HepG2 (cell line): Measurements from ENCODE around the gene PALM. TPM values are rescaled to one million over a fixed set of nuclear protein-coding genes. Genes with fewer than 3 reads are reported as not detected.

Experiments
- ATRX ChIP-seq: sonication (generic); formaldehyde crosslinking; IDR thresholded peaks from 2 replicates; pipeline ENCODE4 v1.4.0; 2020; ENCODE audit warnings: missing genetic modification reagents, borderline replicate concordance
- KAT7 ChIP-seq: IDR thresholded peaks from 2 replicates; pipeline ENCODE4 v1.6.1; 2018; ENCODE audit warnings: borderline replicate concordance, missing compliant biosample characterization
- KIAA2018 ChIP-seq: sonication (generic); formaldehyde crosslinking; IDR thresholded peaks from 2 replicates; pipeline ENCODE4 v1.5.0; 2020; ENCODE audit warnings: mild to moderate bottlenecking, missing genetic modification reagents, borderline replicate concordance
- RFXANK ChIP-seq: IDR thresholded peaks from 2 replicates; pipeline ENCODE4 v1.6.1; 2016
- SOX13 ChIP-seq, 3 experiments: fragments of 450-650 bp in 1 of 3; sonication (generic) in 1 of 3; formaldehyde crosslinking in 1 of 3; IDR thresholded peaks in 2 of 3; conservative IDR thresholded peaks in 1 of 3; 2 replicates each; pipeline versions ENCODE4 v1.5.0 to v1.6.1; 2016 to 2020; ENCODE audit warnings: antibody characterized with exemption in 1 of 3, mild to moderate bottlenecking in 1 of 3, missing compliant biosample characterization in 1 of 3, missing genetic modification reagents in 1 of 3, moderate library complexity in 1 of 3
- SOX6 ChIP-seq, 2 experiments: fragments of 450-650 bp in 1 of 2; sonication (generic) in 1 of 2; formaldehyde crosslinking in 1 of 2; IDR thresholded peaks; 2 replicates each; pipeline versions ENCODE4 v1.4.0 to v1.6.1; 2017 to 2020; ENCODE audit warnings: antibody characterized with exemption in 1 of 2, mild to moderate bottlenecking in 1 of 2, missing genetic modification reagents in 1 of 2
- U2AF2 ChIP-seq: fragments of 200-400 bp; formaldehyde crosslinking; IDR thresholded peaks from 2 replicates; pipeline ENCODE4 v1.6.1; 2017; ENCODE audit warnings: low read depth, mild to moderate bottlenecking, low read length
- ZC3H4 ChIP-seq: sonication (generic); formaldehyde crosslinking; IDR thresholded peaks from 2 replicates; pipeline ENCODE4 v1.4.0; 2020; ENCODE audit warnings: missing genetic modification reagents, borderline replicate concordance
- ZNF446 ChIP-seq: sonication (generic); formaldehyde crosslinking; IDR thresholded peaks from 2 replicates; pipeline ENCODE4 v1.5.0; 2020; ENCODE audit warnings: mild to moderate bottlenecking, missing genetic modification reagents
- ZNF800 ChIP-seq: sonication (generic); formaldehyde crosslinking; IDR thresholded peaks from 2 replicates; pipeline ENCODE4 v1.4.0; 2020; ENCODE audit warnings: missing genetic modification reagents
- polyA plus RNA-seq, 8 experiments: library from polyadenylated mRNA; depleted of rRNA in 3 of 8; stranded (reverse) in 7 of 8; unstranded in 1 of 8; fragments of >200 nt; fragmentation: Illumina TruSeq in 4 of 8; extraction: Trizol in 4 of 8; gene quantifications; 2 replicates each; pipeline versions ENCODE4 v1.2.1 to v1.2.3, GENCODE V29; 2011 to 2016; ENCODE audit warnings: low read depth in 4 of 8, missing spikeins in 1 of 8, mixed read lengths in 1 of 8; ENCODE audit not compliant: insufficient read depth in 1 of 8
- total RNA-seq, 5 experiments: library from RNA; depleted of rRNA; stranded (reverse); fragments of >200 nt; fragmentation: Illumina TruSeq; extraction: Trizol; gene quantifications; 2 replicates each; pipeline ENCODE4 v1.2.3, GENCODE V29; 2016; ENCODE audit warnings: low read depth in 1 of 5
- TF ChIP-seq, protein P1 (sequence below): sonication (generic); formaldehyde crosslinking; IDR thresholded peaks from 2 replicates; pipeline ENCODE4 v1.4.0; 2020; ENCODE audit warnings: missing genetic modification reagents, mild to moderate bottlenecking, borderline replicate concordance
- TF ChIP-seq, protein P2 (sequence below): sonication (generic); formaldehyde crosslinking; IDR thresholded peaks from 2 replicates; pipeline ENCODE4 v1.4.0; 2020; ENCODE audit warnings: mild to moderate bottlenecking, missing genetic modification reagents

Gene PALM
- total and polyA plus RNA-seq, 2 of the 13 experiments (the other 11 are each of a cell fraction or from before 2014, with no cell fraction given), result 4.0 to 9.7 TPM

DNA sequence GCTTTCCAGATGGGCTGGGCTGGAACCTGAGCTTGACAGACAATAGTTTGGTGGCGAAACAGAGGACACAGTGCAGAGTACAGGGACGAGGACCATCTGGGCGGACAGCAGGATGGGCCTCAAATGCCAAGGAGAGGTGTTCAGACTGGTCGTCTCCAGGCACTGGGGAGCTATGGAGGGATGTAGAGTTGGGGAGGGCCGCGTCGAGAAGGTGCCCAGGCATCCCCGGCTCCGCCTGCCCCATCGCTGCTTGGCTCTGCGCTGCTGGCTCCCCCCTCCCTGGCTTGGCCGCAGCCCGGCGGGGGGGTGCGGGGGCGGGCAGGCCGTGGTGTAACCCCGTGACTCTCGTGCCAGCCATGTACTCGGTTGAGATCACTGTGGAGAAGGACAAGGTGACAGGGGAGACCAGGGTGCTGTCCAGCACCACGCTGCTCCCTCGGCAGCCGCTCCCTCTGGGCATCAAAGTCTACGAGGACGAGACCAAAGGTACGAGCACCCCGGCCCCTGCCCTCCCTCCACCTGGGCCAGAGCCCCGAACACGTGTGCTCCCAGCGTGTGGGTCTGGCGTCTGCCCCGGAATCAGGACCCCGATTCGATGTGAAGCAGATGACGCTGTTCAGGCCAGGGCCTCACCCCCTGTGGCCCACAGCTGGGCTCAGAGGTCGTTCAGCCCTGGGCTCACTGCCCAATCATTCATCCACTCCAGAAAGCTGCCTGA lies 31.4 kb downstream of the PALM start (continued):
- TF ChIP-seq KAT7 (CRISPR knock-in tag), result no peak; the same call in 1 of the 2 replicates
- peak; percentile 96 for TF ChIP-seq SOX13 (IDR thresholded peaks at IDR 0.05)
- TF ChIP-seq SOX13 (CRISPR knock-in tag; conservative IDR thresholded peaks at IDR 0.05 in 1 of 2, IDR thresholded peaks at IDR 0.05 in 1 of 2), result peak in 1 of 2 experiments; percentile 96; a peak in 2 of 4 replicates
- no peak for TF ChIP-seq KIAA2018 (CRISPR knock-in tag)
- TF ChIP-seq ZNF800 (CRISPR knock-in tag), result no peak; the same call in 1 of the 2 replicates
- no peak for TF ChIP-seq ZNF446
- TF ChIP-seq, protein P1, sequence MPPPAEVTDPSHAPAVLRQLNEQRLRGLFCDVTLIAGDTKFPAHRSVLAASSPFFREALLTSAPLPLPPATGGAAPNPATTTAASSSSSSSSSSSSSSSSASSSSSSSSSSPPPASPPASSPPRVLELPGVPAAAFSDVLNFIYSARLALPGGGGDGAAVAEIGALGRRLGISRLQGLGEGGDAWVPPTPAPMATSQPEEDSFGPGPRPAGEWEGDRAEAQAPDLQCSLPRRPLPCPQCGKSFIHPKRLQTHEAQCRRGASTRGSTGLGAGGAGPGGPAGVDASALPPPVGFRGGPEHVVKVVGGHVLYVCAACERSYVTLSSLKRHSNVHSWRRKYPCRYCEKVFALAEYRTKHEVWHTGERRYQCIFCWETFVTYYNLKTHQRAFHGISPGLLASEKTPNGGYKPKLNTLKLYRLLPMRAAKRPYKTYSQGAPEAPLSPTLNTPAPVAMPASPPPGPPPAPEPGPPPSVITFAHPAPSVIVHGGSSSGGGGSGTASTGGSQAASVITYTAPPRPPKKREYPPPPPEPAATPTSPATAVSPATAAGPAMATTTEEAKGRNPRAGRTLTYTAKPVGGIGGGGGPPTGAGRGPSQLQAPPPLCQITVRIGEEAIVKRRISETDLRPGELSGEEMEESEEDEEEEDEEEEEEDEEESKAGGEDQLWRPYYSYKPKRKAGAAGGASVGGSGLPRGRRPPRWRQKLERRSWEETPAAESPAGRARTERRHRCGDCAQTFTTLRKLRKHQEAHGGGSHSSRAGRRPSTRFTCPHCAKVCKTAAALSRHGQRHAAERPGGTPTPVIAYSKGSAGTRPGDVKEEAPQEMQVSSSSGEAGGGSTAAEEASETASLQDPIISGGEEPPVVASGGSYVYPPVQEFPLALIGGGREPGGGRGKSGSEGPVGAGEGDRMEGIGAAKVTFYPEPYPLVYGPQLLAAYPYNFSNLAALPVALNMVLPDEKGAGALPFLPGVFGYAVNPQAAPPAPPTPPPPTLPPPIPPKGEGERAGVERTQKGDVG (CRISPR knock-in tag), result no peak
- TF ChIP-seq ATRX (CRISPR knock-in tag), result no peak
- no peak for TF ChIP-seq U2AF2
- TF ChIP-seq SOX6 (IDR thresholded peaks at IDR 0.05), result no peak
- peak; percentile 97 for TF ChIP-seq SOX6 (CRISPR knock-in tag; IDR thresholded peaks at IDR 0.05)
- no peak for TF ChIP-seq RFXANK (CRISPR knock-in tag)
- no peak for TF ChIP-seq ZC3H4 (CRISPR knock-in tag)
- TF ChIP-seq, protein P2, sequence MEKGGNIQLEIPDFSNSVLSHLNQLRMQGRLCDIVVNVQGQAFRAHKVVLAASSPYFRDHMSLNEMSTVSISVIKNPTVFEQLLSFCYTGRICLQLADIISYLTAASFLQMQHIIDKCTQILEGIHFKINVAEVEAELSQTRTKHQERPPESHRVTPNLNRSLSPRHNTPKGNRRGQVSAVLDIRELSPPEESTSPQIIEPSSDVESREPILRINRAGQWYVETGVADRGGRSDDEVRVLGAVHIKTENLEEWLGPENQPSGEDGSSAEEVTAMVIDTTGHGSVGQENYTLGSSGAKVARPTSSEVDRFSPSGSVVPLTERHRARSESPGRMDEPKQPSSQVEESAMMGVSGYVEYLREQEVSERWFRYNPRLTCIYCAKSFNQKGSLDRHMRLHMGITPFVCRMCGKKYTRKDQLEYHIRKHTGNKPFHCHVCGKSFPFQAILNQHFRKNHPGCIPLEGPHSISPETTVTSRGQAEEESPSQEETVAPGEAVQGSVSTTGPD, result no peak
